H1 (cell line): Measurements from ENCODE around the gene JAG1. TPM values are rescaled to one million over a fixed set of nuclear protein-coding genes. Genes with fewer than 3 reads are reported as not detected.
A peak's percentile ranks its signal among the peaks of the same experiment; 100 is the strongest.

Source experiments
- CTCF ChIA-PET: fragments of 300-600 bp; sonication (Branson Sonifier 250); formaldehyde crosslinking; loops from one replicate; lab custom pipeline; 2021; ENCODE audit not compliant: partially characterized antibody; lab: Charles Lee
- POLR2A ChIA-PET: fragments of 300-600 bp; sonication (Branson Sonifier 250); formaldehyde crosslinking; loops from one replicate; lab custom pipeline; 2021; ENCODE audit warnings: inconsistent platforms; ENCODE audit not compliant: partially characterized antibody; lab: Charles Lee
- DNase-seq, 2 experiments: peaks; one replicate each; pipeline versions ENCODE4 v3.0.0 to v3.0.0-alpha.2; 2010 to 2022; ENCODE audit warnings: low spot score in 2 of 2, low read depth in 1 of 2, mixed read lengths in 1 of 2
- FAIRE-seq: peaks from 2 replicates; lab custom pipeline; 2011; peaks lifted over from hg19 to GRCh38; lab: Jason Lieb, UNC
- H2AFZ ChIP-seq: 2 replicates; pipeline ENCODE4 v1.8.1; 2012; ENCODE audit warnings: low read length, inconsistent platforms
- H2AK5ac ChIP-seq: 2 replicates; pipeline ENCODE4 v1.6.1; 2013; ENCODE audit warnings: low read depth, low read length
- H2BK120ac ChIP-seq: replicated peaks from 2 replicates; pipeline ENCODE3; 2013; ENCODE audit warnings: low read depth, low read length, inconsistent platforms
- H2BK12ac ChIP-seq: 2 replicates; pipeline ENCODE4 v1.6.1; 2013; ENCODE audit warnings: low read depth, low read length
- H2BK15ac ChIP-seq: 2 replicates; pipeline ENCODE4 v1.6.1; 2013; ENCODE audit warnings: low read length
- H2BK20ac ChIP-seq: 2 replicates; pipeline ENCODE4 v1.6.1; 2013; ENCODE audit warnings: low read length
- H2BK5ac ChIP-seq: 2 replicates; pipeline ENCODE4 v1.6.1; 2013; ENCODE audit warnings: low read depth, low read length
- H3K14ac ChIP-seq: 2 replicates; pipeline ENCODE4 v1.6.1; 2013; ENCODE audit warnings: inconsistent platforms; ENCODE audit not compliant: insufficient read length
- H3K18ac ChIP-seq: 2 replicates; pipeline ENCODE4 v1.6.1; 2013; ENCODE audit warnings: low read length; ENCODE audit errors: extremely low read depth
- H3K23ac ChIP-seq: 2 replicates; pipeline ENCODE4 v1.6.1; 2013; ENCODE audit warnings: inconsistent platforms; ENCODE audit not compliant: insufficient read length
- H3K23me2 ChIP-seq: 2 replicates; pipeline ENCODE4 v1.6.1; 2013; ENCODE audit warnings: low read depth, low read length
- H3K27ac ChIP-seq: 2 replicates; pipeline ENCODE4 v1.6.1; 2011; ENCODE audit warnings: low read depth, low read length, inconsistent platforms
- H3K27me3 ChIP-seq, 4 experiments: replicated peaks in 1 of 4; 1 replicate in 1 of 4; 2 replicates in 3 of 4; pipeline versions ENCODE4 v1.6.1 to v1.8.1; 2011 to 2013; ENCODE audit warnings: low read length in 3 of 4, mild to moderate bottlenecking in 3 of 4, inconsistent platforms in 2 of 4, mixed read lengths in 2 of 4, moderate library complexity in 1 of 4; ENCODE audit not compliant: control insufficient read depth in 3 of 4, insufficient read depth in 3 of 4; ENCODE audit errors: extremely low read depth in 1 of 4
- H3K36me3 ChIP-seq, 4 experiments: 2 replicates each; pipeline versions ENCODE4 v1.6.1 to v1.8.1; 2011 to 2013; ENCODE audit warnings: mild to moderate bottlenecking in 4 of 4, low read length in 3 of 4, moderate library complexity in 2 of 4, control low read depth in 1 of 4, inconsistent platforms in 1 of 4; ENCODE audit not compliant: insufficient read depth in 4 of 4, control insufficient read depth in 2 of 4
- H3K4ac ChIP-seq: replicated peaks from 2 replicates; pipeline ENCODE3; 2013; ENCODE audit warnings: low read length, low read depth, mixed read lengths, inconsistent platforms; ENCODE audit not compliant: insufficient read length
- H3K4me1 ChIP-seq, 4 experiments: replicated peaks in 1 of 4; 1 replicate in 1 of 4; 2 replicates in 3 of 4; pipeline versions ENCODE4 v1.6.1 to v1.8.1; 2011 to 2013; ENCODE audit warnings: low read length in 3 of 4, inconsistent platforms in 2 of 4, mixed read lengths in 1 of 4; ENCODE audit not compliant: insufficient read depth in 4 of 4, control insufficient read depth in 3 of 4
- H3K4me2 ChIP-seq, 2 experiments: 2 replicates each; pipeline versions ENCODE4 v1.6.1 to v1.8.1; 2011 to 2013; ENCODE audit warnings: low read depth in 2 of 2, low read length in 2 of 2, control low read depth in 1 of 2, inconsistent platforms in 1 of 2, mild to moderate bottlenecking in 1 of 2; ENCODE audit not compliant: insufficient read depth in 1 of 2
- H3K4me3 ChIP-seq, 4 experiments: fragments of 200-600, 300-600 bp in 1 of 4; sonication (generic), shearing (Covaris generic), sonication (Bioruptor Twin) in 1 of 4; 2 replicates each; pipeline versions ENCODE4 v1.5.1 to v1.8.1; 2011 to 2016; ENCODE audit warnings: low read length in 4 of 4, low read depth in 3 of 4, control low read depth in 2 of 4, inconsistent platforms in 2 of 4, mild to moderate bottlenecking in 2 of 4, mixed read lengths in 1 of 4, moderate library complexity in 1 of 4; ENCODE audit not compliant: insufficient read depth in 2 of 4; ENCODE audit errors: extremely low read depth in 1 of 4
- H3K56ac ChIP-seq: replicated peaks from 2 replicates; pipeline ENCODE3; 2013; ENCODE audit warnings: low read depth, mild to moderate bottlenecking, mixed read lengths, low read length, inconsistent platforms; ENCODE audit not compliant: insufficient read length
- H3K79me1 ChIP-seq: 2 replicates; pipeline ENCODE4 v1.6.1; 2013; ENCODE audit warnings: low read depth, low read length, control low read depth
- H3K79me2 ChIP-seq, 2 experiments: 2 replicates each; pipeline versions ENCODE4 v1.6.1 to v1.8.1; 2012 to 2013; ENCODE audit warnings: low read length in 2 of 2, mild to moderate bottlenecking in 2 of 2, inconsistent platforms in 1 of 2; ENCODE audit not compliant: insufficient read depth in 2 of 2, control insufficient read depth in 1 of 2
- H3K9ac ChIP-seq, 4 experiments: replicated peaks in 1 of 4; 1 replicate in 1 of 4; 2 replicates in 3 of 4; pipeline versions ENCODE4 v1.6.1 to v1.8.1; 2011 to 2013; ENCODE audit warnings: low read depth in 3 of 4, low read length in 3 of 4, control low read depth in 2 of 4, mild to moderate bottlenecking in 2 of 4, moderate library complexity in 2 of 4, inconsistent platforms in 1 of 4; ENCODE audit errors: extremely low read depth in 1 of 4
- H3K9me3 ChIP-seq, 2 experiments: 2 replicates each; pipeline versions ENCODE4 v1.6.1 to v1.8.1; 2012 to 2013; ENCODE audit warnings: mild to moderate bottlenecking in 2 of 2, moderate library complexity in 2 of 2, control low read depth in 1 of 2, inconsistent platforms in 1 of 2, low read depth in 1 of 2, low read length in 1 of 2, mixed read lengths in 1 of 2; ENCODE audit not compliant: insufficient read depth in 2 of 2
- H4K20me1 ChIP-seq, 2 experiments: replicated peaks in 1 of 2; 2 replicates each; pipeline versions ENCODE3 to v1.8.1; 2011 to 2013; ENCODE audit warnings: inconsistent platforms in 2 of 2, low read length in 2 of 2, mild to moderate bottlenecking in 1 of 2; ENCODE audit not compliant: insufficient read depth in 2 of 2, control insufficient read depth in 1 of 2
- H4K5ac ChIP-seq: 2 replicates; pipeline ENCODE4 v1.6.1; 2013; ENCODE audit warnings: low read length, low read depth, mixed read lengths, inconsistent platforms; ENCODE audit not compliant: insufficient read length
- H4K8ac ChIP-seq: 2 replicates; pipeline ENCODE4 v1.8.0; 2013; ENCODE audit warnings: mild to moderate bottlenecking, moderate library complexity, low read length, inconsistent platforms; ENCODE audit not compliant: insufficient read depth; ENCODE audit errors: extremely low read depth
- H4K91ac ChIP-seq: replicated peaks from 2 replicates; pipeline ENCODE3; 2013; ENCODE audit warnings: low read length, mixed read lengths, inconsistent platforms; ENCODE audit not compliant: insufficient read length
- BACH1 ChIP-seq: IDR thresholded peaks from 2 replicates; pipeline ENCODE4 v1.6.1; 2012; ENCODE audit warnings: low read length, improper control_type of control experiment
- CHD1 ChIP-seq: IDR thresholded peaks from 2 replicates; pipeline ENCODE4 v1.6.1; 2012; ENCODE audit warnings: low read depth, low read length, improper control_type of control experiment
- CREB1 ChIP-seq: IDR thresholded peaks from 2 replicates; pipeline ENCODE4 v1.6.1; 2012; ENCODE audit warnings: inconsistent platforms
- CTBP2 ChIP-seq: IDR thresholded peaks from 2 replicates; pipeline ENCODE4 v1.7.0; 2011; ENCODE audit warnings: borderline replicate concordance, mild to moderate bottlenecking, moderate library complexity, mixed read lengths, low read length; ENCODE audit not compliant: insufficient read depth, insufficient read length
- KDM1A ChIP-seq: fragments of 200-600, 300-600 bp; sonication (generic); IDR thresholded peaks from 2 replicates; pipeline ENCODE4 v1.7.1; 2016; ENCODE audit warnings: mild to moderate bottlenecking, low read length, borderline replicate concordance
- MAFK ChIP-seq: IDR thresholded peaks from 2 replicates; pipeline ENCODE4 v1.6.1; 2012; ENCODE audit warnings: low read depth, mild to moderate bottlenecking, improper control_type of control experiment, low read length
- POLR2AphosphoS5 ChIP-seq: IDR thresholded peaks from 2 replicates; pipeline ENCODE4 v1.6.1; 2011; ENCODE audit warnings: low read depth, low read length
- POU5F1 ChIP-seq: IDR thresholded peaks from 2 replicates; pipeline ENCODE4 v1.6.1; 2011; ENCODE audit warnings: low read depth, mild to moderate bottlenecking, low read length, moderate library complexity
- SAP30 ChIP-seq: fragments of 300-600 bp; sonication (generic); IDR thresholded peaks from 2 replicates; pipeline ENCODE4 v1.7.1; 2012; ENCODE audit warnings: low read length, moderate library complexity, mild to moderate bottlenecking, inconsistent platforms; ENCODE audit not compliant: insufficient read depth, insufficient replicate concordance
- TCF12 ChIP-seq: IDR thresholded peaks from 2 replicates; pipeline ENCODE4 v1.6.1; 2011; ENCODE audit warnings: low read depth, mild to moderate bottlenecking, low read length
- ZNF274 ChIP-seq: IDR thresholded peaks from 2 replicates; pipeline ENCODE4 v1.7.0; 2012; ENCODE audit warnings: low read length, borderline replicate concordance; ENCODE audit errors: extremely low read depth
- WGBS, 2 experiments: shearing (Covaris generic) in 1 of 2; methylation state at CpG; one replicate each; pipeline versions ENCODE4 v1.1.6 to v1.1.7; 2013 to 2015; ENCODE audit warnings: low lambda C conversion rate in 2 of 2, mixed read lengths in 2 of 2, inconsistent platforms in 1 of 2, low coverage in 1 of 2, missing lambda C conversion rate in 1 of 2; ENCODE audit not compliant: insufficient replicate concordance in 2 of 2, insufficient coverage in 1 of 2, insufficient read length in 1 of 2; ENCODE audit errors: extremely low coverage in 1 of 2, missing lambda C conversion rate in 1 of 2; 5-methylcytosine and 5-hydroxymethylcytosine counted together
- polyA plus RNA-seq, 7 experiments: library from polyadenylated mRNA; depleted of rRNA in 3 of 7; stranded (reverse) in 5 of 7; unstranded in 2 of 7; fragments of >200 nt in 5 of 7; fragments of 200-250 nt in 2 of 7; gene quantifications; 1 replicate in 5 of 7; 2 replicates in 1 of 7; 4 replicates in 1 of 7; pipeline versions ENCODE4 v1.2.1 to v1.2.3, GENCODE V29; 2011 to 2013; ENCODE audit warnings: missing spikeins in 2 of 7, mixed read lengths in 2 of 7
- total RNA-seq: library from RNA; stranded (reverse); fragmentation: NEBNext Ultra II Directional; extraction: Animal tissue kit (Norgen Biotek cat#: 25700); gene quantifications from 2 replicates; pipeline ENCODE4 v1.2.1, GENCODE V29; 2021
- TF ChIP-seq, protein P1 (sequence below), 3 experiments: IDR thresholded peaks; 1 replicate in 2 of 3; 2 replicates in 1 of 3; pipeline versions ENCODE4 v1.5.1 to v1.6.1; 2011; ENCODE audit warnings: low read length in 3 of 3, mild to moderate bottlenecking in 3 of 3, inconsistent platforms in 2 of 3, low read depth in 1 of 3, moderate library complexity in 1 of 3; ENCODE audit not compliant: insufficient read depth in 1 of 3; ENCODE audit errors: control extremely low read depth in 1 of 3

JAG1 gene
- total and polyA plus RNA-seq, 2 of the 8 experiments (the other 6 are each of a cell fraction or from before 2014, with no cell fraction given) = 13.5 to 27.3 TPM

DNA sequence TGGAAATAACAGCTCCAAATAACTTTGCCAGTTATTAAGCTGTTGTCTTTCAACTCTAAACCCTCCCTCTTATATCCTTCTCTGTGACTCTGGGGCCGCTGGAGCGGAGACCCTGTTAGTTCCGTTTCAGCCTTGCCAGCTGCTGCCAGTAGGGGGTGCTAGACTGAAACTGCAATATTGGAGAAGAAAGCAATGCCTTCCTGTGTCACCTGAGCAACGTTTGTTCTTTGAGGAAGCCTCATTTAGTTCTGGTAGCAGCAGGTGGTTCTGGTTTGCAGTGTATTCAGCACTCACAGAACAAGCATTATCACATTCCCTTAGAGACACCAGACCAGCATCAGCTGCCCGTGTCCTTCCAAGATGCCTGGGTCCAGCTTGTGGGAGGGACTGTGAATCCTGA lies 22.9 kb upstream of the JAG1 start:
- H2BK12ac ChIP-seq = no peak overlapping the region
- no peak overlapping the region for H2BK120ac ChIP-seq
- H2BK15ac ChIP-seq = no peak overlapping the region
- ChIA-PET POLR2A (interaction anchor here (1.0 kb wide), 1 partner anchor 22 kb away, joined by 3 read pairs; no protein-coding TSS in a partner anchor), CTCF (interaction anchor here (0.6 to 5.3 kb wide), 34 partner anchors 9 to 1480 kb away, joined by 3 to 28 read pairs (median 4); partner anchors contain the start of gene JAG1)
- H2BK5ac ChIP-seq = no peak overlapping the region
- H3K36me3 ChIP-seq = no peaks in the 10 kb centered on the region
- no peak overlapping the region for H4K91ac ChIP-seq
- H4K5ac ChIP-seq = no peak overlapping the region
- no peak overlapping the region for H3K18ac ChIP-seq
- no peak overlapping the region for H3K9ac ChIP-seq
- no peaks in the 10 kb centered on the region for H3K23me2 ChIP-seq
- DNase-seq = peak; percentile 15 to 87
- no peak overlapping the region for H3K23ac ChIP-seq
- no peak overlapping the region for H3K27ac ChIP-seq
- no peaks in the 10 kb centered on the region for H3K79me2 ChIP-seq
- H2AFZ ChIP-seq = no peak overlapping the region
- no peaks in the 10 kb centered on the region for H4K20me1 ChIP-seq
- no peaks in the 10 kb centered on the region for H3K9me3 ChIP-seq
- H3K4ac ChIP-seq = no peak overlapping the region
- H3K14ac ChIP-seq = no peak overlapping the region
- H3K79me1 ChIP-seq = no peaks in the 10 kb centered on the region
- no peaks in the 10 kb centered on the region for H3K27me3 ChIP-seq
- no peak for FAIRE-seq
- WGBS, 2 experiments = 71% methylated on average over 5 of the region's 5 CpGs; no CpG with 5 or more reads in 1 of the 2 experiments
- no peak overlapping the region for H2AK5ac ChIP-seq
- H3K56ac ChIP-seq = no peak overlapping the region
- H3K4me1 ChIP-seq = peaks cover 0 to 4% (median 2%) of the 10 kb centered on the region in 4 experiments; a peak in 3 of 7 replicates
- no peak overlapping the region for H3K4me2 ChIP-seq
- H3K4me3 ChIP-seq = no peak overlapping the region
- no peak overlapping the region for H4K8ac ChIP-seq
- H2BK20ac ChIP-seq = no peak overlapping the region
- TF ChIP-seq POLR2AphosphoS5 (no peak), BACH1 (no peak), CTBP2 (no peak), CHD1 (no peak), KDM1A (no peak), POU5F1 (no peak), SAP30 (no peak), CREB1 (no peak), MAFK (no peak), TCF12 (no peak), ZNF274 (no peak)
- TF ChIP-seq, protein P1, sequence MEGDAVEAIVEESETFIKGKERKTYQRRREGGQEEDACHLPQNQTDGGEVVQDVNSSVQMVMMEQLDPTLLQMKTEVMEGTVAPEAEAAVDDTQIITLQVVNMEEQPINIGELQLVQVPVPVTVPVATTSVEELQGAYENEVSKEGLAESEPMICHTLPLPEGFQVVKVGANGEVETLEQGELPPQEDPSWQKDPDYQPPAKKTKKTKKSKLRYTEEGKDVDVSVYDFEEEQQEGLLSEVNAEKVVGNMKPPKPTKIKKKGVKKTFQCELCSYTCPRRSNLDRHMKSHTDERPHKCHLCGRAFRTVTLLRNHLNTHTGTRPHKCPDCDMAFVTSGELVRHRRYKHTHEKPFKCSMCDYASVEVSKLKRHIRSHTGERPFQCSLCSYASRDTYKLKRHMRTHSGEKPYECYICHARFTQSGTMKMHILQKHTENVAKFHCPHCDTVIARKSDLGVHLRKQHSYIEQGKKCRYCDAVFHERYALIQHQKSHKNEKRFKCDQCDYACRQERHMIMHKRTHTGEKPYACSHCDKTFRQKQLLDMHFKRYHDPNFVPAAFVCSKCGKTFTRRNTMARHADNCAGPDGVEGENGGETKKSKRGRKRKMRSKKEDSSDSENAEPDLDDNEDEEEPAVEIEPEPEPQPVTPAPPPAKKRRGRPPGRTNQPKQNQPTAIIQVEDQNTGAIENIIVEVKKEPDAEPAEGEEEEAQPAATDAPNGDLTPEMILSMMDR (IDR thresholded peaks at IDR 0.05; ENCODE audit: control extremely low read depth in 1 of 3, insufficient read depth in 1 of 3, low read depth in 1 of 3, low read length in 3 of 3) = peak; percentile 56 to 87 (median 73)
